Measurements from ENCODE around the gene MRFAP1L1. TPM values are rescaled to one million over a fixed set of nuclear protein-coding genes. Genes with fewer than 3 reads are reported as not detected.

MRFAP1L1 gene
- total RNA-seq, 1 donor from 2014 or later: 141 TPM

GRCh38 chr4:6750286-6751221, 40.9 kb upstream of the MRFAP1L1 start:
- DNase-seq (ENCODE audit: low spot score): no peak
- Histone ChIP-seq H3K27ac (no peak overlapping the region), H3K79me2 (ENCODE audit: low read depth) (no peaks in the 10 kb centered on the region), H3K4me3 (no peak overlapping the region), H3F3A (ENCODE audit: low read depth) (peaks cover 8% of the 10 kb centered on the region), H3K27me3 (no peaks in the 10 kb centered on the region), H2AFZ (replicated peaks) (no peak overlapping the region), H3K9me3 (ENCODE audit: low read depth) (no peaks in the 10 kb centered on the region), H3K36me3 (no peaks in the 10 kb centered on the region), H3K4me2 (no peak overlapping the region), H3K9ac (no peak overlapping the region), H4K20me1 (ENCODE audit: low read depth) (no peaks in the 10 kb centered on the region), H3K4me1 (peaks cover 13% of the 10 kb centered on the region)
- Mint-ChIP-seq H3K36me3 (no peaks in the 10 kb centered on the region), H3K27ac (no peak overlapping the region), H3K27me3 (ENCODE audit: insufficient read depth, low read depth) (peaks cover 18% of the 10 kb centered on the region), H3K4me3 (no peak overlapping the region), H3K9me3 (no peaks in the 10 kb centered on the region), H3K4me1 (peaks cover 27% of the 10 kb centered on the region)
- TF ChIP-seq, protein P1, sequence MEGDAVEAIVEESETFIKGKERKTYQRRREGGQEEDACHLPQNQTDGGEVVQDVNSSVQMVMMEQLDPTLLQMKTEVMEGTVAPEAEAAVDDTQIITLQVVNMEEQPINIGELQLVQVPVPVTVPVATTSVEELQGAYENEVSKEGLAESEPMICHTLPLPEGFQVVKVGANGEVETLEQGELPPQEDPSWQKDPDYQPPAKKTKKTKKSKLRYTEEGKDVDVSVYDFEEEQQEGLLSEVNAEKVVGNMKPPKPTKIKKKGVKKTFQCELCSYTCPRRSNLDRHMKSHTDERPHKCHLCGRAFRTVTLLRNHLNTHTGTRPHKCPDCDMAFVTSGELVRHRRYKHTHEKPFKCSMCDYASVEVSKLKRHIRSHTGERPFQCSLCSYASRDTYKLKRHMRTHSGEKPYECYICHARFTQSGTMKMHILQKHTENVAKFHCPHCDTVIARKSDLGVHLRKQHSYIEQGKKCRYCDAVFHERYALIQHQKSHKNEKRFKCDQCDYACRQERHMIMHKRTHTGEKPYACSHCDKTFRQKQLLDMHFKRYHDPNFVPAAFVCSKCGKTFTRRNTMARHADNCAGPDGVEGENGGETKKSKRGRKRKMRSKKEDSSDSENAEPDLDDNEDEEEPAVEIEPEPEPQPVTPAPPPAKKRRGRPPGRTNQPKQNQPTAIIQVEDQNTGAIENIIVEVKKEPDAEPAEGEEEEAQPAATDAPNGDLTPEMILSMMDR (IDR thresholded peaks at IDR 0.05): no peak
- TF ChIP-seq EZH2 (IDR thresholded peaks at IDR 0.05): no peak
- no peak for TF ChIP-seq EZH2phosphoT487 (IDR thresholded peaks at IDR 0.05)

DNA sequence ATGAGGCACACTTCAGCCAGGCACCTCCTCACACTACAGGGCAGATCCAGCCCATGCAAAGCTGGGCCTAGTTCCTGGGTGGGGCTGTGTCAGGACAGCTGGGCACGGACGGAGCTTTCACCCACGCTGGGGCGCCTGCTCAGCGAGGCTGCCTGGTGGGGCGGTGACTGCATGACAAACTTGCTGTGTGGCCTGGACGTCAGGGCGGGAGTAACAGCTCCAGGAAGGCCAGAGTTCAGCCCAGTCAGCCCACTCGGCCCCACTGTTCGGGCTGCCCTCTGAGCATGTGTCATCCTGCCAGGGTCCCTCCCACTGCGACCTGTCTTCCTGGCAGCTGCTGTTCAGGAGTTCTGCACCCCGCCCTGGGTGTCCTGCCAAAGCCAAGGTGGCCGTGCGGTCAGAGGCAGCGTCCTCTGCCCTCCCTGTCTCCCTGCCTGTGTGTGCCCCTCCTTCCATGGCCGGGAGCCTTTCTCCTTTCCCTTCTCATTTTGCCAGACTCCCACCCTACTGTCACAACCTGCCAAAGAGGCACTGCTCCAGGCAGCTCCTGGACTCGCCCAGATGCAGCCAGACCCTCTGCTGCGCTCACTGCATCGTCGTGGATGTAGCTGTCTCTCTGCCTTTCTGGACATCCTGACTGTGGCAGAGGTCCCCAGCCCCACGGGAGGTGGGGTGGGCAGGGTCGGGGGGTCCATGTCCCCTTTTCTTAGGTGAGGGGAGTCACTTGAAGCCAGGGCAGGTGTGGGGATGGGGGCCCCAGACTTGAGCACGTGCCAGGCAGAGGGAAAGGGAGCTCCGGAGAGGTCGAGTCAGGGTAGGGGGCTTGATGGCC, 39.9 kb upstream of the MRFAP1L1 start:
- Mint-ChIP-seq H3K4me1 (peaks cover 24% of the 10 kb centered on the region), H3K27me3 (ENCODE audit: insufficient read depth, low read depth) (peaks cover 16% of the 10 kb centered on the region), H3K4me3 (no peak overlapping the region), H3K9me3 (no peaks in the 10 kb centered on the region), H3K27ac (peak overlapping the region; percentile 57), H3K36me3 (no peaks in the 10 kb centered on the region)
- no peak for DNase-seq (ENCODE audit: low spot score)
- TF ChIP-seq EZH2 (IDR thresholded peaks at IDR 0.05) (no peak), EZH2phosphoT487 (IDR thresholded peaks at IDR 0.05) (no peak)
- TF ChIP-seq, protein P1 (IDR thresholded peaks at IDR 0.05): no peak
- no peaks in the 10 kb centered on the region for H3K79me2 ChIP-seq (ENCODE audit: low read depth)
- no peaks in the 10 kb centered on the region for H3K27me3 ChIP-seq
- peaks cover 13% of the 10 kb centered on the region for H3K4me1 ChIP-seq
- H3F3A ChIP-seq (ENCODE audit: low read depth): peaks cover 8% of the 10 kb centered on the region
- no peak overlapping the region for H3K9ac ChIP-seq
- no peak overlapping the region for H3K27ac ChIP-seq
- no peaks in the 10 kb centered on the region for H3K9me3 ChIP-seq (ENCODE audit: low read depth)
- no peaks in the 10 kb centered on the region for H4K20me1 ChIP-seq (ENCODE audit: low read depth)
- H3K4me2 ChIP-seq: no peak overlapping the region
- no peak overlapping the region for H3K4me3 ChIP-seq
- no peaks in the 10 kb centered on the region for H3K36me3 ChIP-seq
- H2AFZ ChIP-seq (replicated peaks): no peak overlapping the region

DNA sequence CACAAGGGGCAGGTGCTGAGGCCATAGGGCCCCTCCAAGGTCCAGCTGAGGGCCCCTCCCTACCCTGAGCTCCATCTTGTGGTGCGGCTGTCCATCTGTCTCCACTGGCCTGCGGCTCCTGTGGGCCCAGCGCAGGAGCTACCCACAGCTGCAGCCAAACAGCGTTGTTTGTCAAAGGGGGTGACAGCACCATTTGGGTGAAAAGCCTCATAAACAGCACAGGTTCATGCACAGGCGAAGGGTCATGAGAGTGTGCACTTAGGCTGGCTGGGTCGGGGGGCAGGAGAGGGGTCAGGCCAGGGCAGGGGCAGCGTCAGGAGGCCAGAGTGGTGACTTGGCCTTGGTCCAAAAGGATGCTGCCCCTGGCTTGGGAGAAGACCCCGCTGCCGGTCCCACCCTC, 38.6 kb upstream of the MRFAP1L1 start:
- no peak overlapping the region for H3K4me3 ChIP-seq
- H3K27ac ChIP-seq: no peak overlapping the region
- no peaks in the 10 kb centered on the region for H3K79me2 ChIP-seq (ENCODE audit: low read depth)
- TF ChIP-seq EZH2 (IDR thresholded peaks at IDR 0.05): no peak
- no peak for TF ChIP-seq EZH2phosphoT487 (IDR thresholded peaks at IDR 0.05)
- TF ChIP-seq, protein P1 (IDR thresholded peaks at IDR 0.05): no peak
- H3K27me3 Mint-ChIP-seq (ENCODE audit: insufficient read depth, low read depth): peaks cover 14% of the 10 kb centered on the region
- H3K27ac Mint-ChIP-seq: peak overlapping the region; percentile 37
- H3K4me1 ChIP-seq: peaks cover 9% of the 10 kb centered on the region
- H3K4me3 Mint-ChIP-seq: no peak overlapping the region
- peaks cover 2% of the 10 kb centered on the region for H3F3A ChIP-seq (ENCODE audit: low read depth)
- H2AFZ ChIP-seq (replicated peaks): no peak overlapping the region
- no peaks in the 10 kb centered on the region for H3K36me3 Mint-ChIP-seq
- H3K4me2 ChIP-seq: no peak overlapping the region
- no peaks in the 10 kb centered on the region for H3K36me3 ChIP-seq
- H4K20me1 ChIP-seq (ENCODE audit: low read depth): no peaks in the 10 kb centered on the region
- peaks cover 4% of the 10 kb centered on the region for H3K9me3 Mint-ChIP-seq
- H3K9ac ChIP-seq: no peak overlapping the region
- H3K27me3 ChIP-seq: no peaks in the 10 kb centered on the region
- DNase-seq (ENCODE audit: low spot score): no peak
- no peaks in the 10 kb centered on the region for H3K9me3 ChIP-seq (ENCODE audit: low read depth)
- peaks cover 20% of the 10 kb centered on the region for H3K4me1 Mint-ChIP-seq

Measured in neural progenitor cell (in vitro differentiated cells).